K562 (cell line): ENCODE data around the gene ELF1. TPM values are rescaled to one million over a fixed set of nuclear protein-coding genes. Genes with fewer than 3 reads are reported as not detected.

ENCODE experiments used
- BRF2 ChIP-seq: IDR thresholded peaks from 3 replicates; pipeline ENCODE4 v1.6.1; 2011; ENCODE audit warnings: borderline replicate concordance, mild to moderate bottlenecking; ENCODE audit not compliant: insufficient read length, insufficient read depth
- CHD4 ChIP-seq: fragments of 200-600 bp; sonication (generic); IDR thresholded peaks from 3 replicates; pipeline ENCODE4 v1.6.1; 2012; ENCODE audit warnings: low read depth, mild to moderate bottlenecking, mixed read lengths, low read length, inconsistent platforms; ENCODE audit not compliant: insufficient read depth, insufficient replicate concordance, poor library complexity, severe bottlenecking
- DACH1 ChIP-seq: fragments of 450-650 bp; IDR thresholded peaks from 2 replicates; pipeline ENCODE4 v1.6.1; 2018; ENCODE audit not compliant: partially characterized antibody
- EP400 ChIP-seq: fragments of 450-650 bp; IDR thresholded peaks from 2 replicates; pipeline ENCODE4 v1.6.1; 2017; ENCODE audit warnings: antibody characterized with exemption, mild to moderate bottlenecking, moderate library complexity
- ESRRB ChIP-seq: fragments of 250-450 bp; sonication (Bioruptor Pico); IDR thresholded peaks from 2 replicates; pipeline ENCODE4 v1.5.0; 2020; ENCODE audit warnings: mild to moderate bottlenecking, moderate library complexity, borderline replicate concordance
- GTF2F1 ChIP-seq: IDR thresholded peaks from 2 replicates; pipeline ENCODE4 v1.6.1; 2011; ENCODE audit warnings: low read depth, low read length, improper control_type of control experiment
- HDAC2 ChIP-seq: fragments of 450-650 bp; IDR thresholded peaks from 2 replicates; pipeline ENCODE4 v1.6.1; 2016; ENCODE audit warnings: mild to moderate bottlenecking
- KDM4B ChIP-seq, 2 experiments: fragments of 450-650 bp in 1 of 2; sonication (generic) in 1 of 2; IDR thresholded peaks; 2 replicates each; pipeline ENCODE4 v1.6.1; 2016 to 2017; ENCODE audit warnings: borderline replicate concordance in 2 of 2, antibody characterized with exemption in 1 of 2, low read depth in 1 of 2, mild to moderate bottlenecking in 1 of 2
- L3MBTL2 ChIP-seq: fragments of 450-650 bp; IDR thresholded peaks from 2 replicates; pipeline ENCODE4 v1.6.1; 2016; ENCODE audit warnings: mild to moderate bottlenecking, moderate library complexity
- NFATC3 ChIP-seq: fragments of 450-650 bp; IDR thresholded peaks from 2 replicates; pipeline ENCODE4 v1.6.1; 2017; ENCODE audit warnings: mild to moderate bottlenecking
- POLR2H ChIP-seq: IDR thresholded peaks from 2 replicates; pipeline ENCODE4 v1.6.1; 2016; ENCODE audit warnings: missing genetic modification characterization, low read depth, mild to moderate bottlenecking, control low read depth, missing compliant biosample characterization, moderate library complexity
- POU5F1 ChIP-seq: fragments of 150-350 bp; IDR thresholded peaks from 2 replicates; pipeline ENCODE4 v1.6.1; 2014; ENCODE audit warnings: borderline replicate concordance, low read length, low read depth, mild to moderate bottlenecking; ENCODE audit not compliant: partially characterized antibody
- SNIP1 ChIP-seq: fragments of 450-650 bp; IDR thresholded peaks from 2 replicates; pipeline ENCODE4 v1.7.1; 2017; ENCODE audit warnings: low read depth, mild to moderate bottlenecking
- SP2 ChIP-seq: IDR thresholded peaks from 2 replicates; pipeline ENCODE4 v1.6.1; 2011; ENCODE audit warnings: mild to moderate bottlenecking, low read depth, low read length, moderate library complexity; ENCODE audit not compliant: poor library complexity, severe bottlenecking; ENCODE audit errors: extremely low read depth
- ZFPM2 ChIP-seq: fragments of 250-450 bp; sonication (Bioruptor Pico); IDR thresholded peaks from 2 replicates; pipeline ENCODE4 v1.5.1; 2022; ENCODE audit warnings: mild to moderate bottlenecking
- ZKSCAN3 ChIP-seq: fragments of 250-450 bp; sonication (Bioruptor Pico); IDR thresholded peaks from 2 replicates; pipeline ENCODE4 v1.4.0; 2020
- ZNF274 ChIP-seq: IDR thresholded peaks from 2 replicates; pipeline ENCODE4 v1.6.1; 2011; ENCODE audit warnings: low read depth, mild to moderate bottlenecking, low read length, moderate library complexity, borderline replicate concordance
- ZNF311 ChIP-seq: fragments of 250-450 bp; sonication (Bioruptor Pico); IDR thresholded peaks from 2 replicates; pipeline ENCODE4 v1.4.0; 2020; ENCODE audit warnings: mild to moderate bottlenecking, moderate library complexity
- ZNF316 ChIP-seq: fragments of 450-650 bp; IDR thresholded peaks from 2 replicates; pipeline ENCODE4 v1.6.1; 2016
- ZNF347 ChIP-seq: fragments of 450-650 bp; formaldehyde crosslinking; IDR thresholded peaks from 2 replicates; pipeline ENCODE4 v1.4.0; 2020; ENCODE audit warnings: low read depth, mild to moderate bottlenecking, moderate library complexity
- polyA plus RNA-seq, 8 experiments: library from polyadenylated mRNA; depleted of rRNA in 4 of 8; stranded (reverse) in 5 of 8; unstranded in 3 of 8; fragments of >200 nt; fragmentation: Nextera tagmentation in 2 of 8; fragmentation: Illumina TruSeq in 1 of 8; extraction: Ambion mirVana in 2 of 8; extraction: Trizol in 1 of 8; gene quantifications; 2 replicates each; pipeline versions ENCODE4 v1.2.1 to v1.2.3, GENCODE V29; 2011 to 2014; ENCODE audit warnings: inconsistent platforms in 1 of 8, missing spikeins in 1 of 8
- total RNA-seq, 7 experiments: library from RNA; depleted of rRNA in 6 of 7; stranded (reverse); fragments of >200 nt in 6 of 7; fragmentation: Illumina TruSeq in 2 of 7; extraction: Trizol in 2 of 7; gene quantifications; 2 replicates each; pipeline versions ENCODE4 v1.2.1 to v1.2.3, GENCODE V29; 2011 to 2021; ENCODE audit warnings: low replicate concordance in 1 of 7
- TF ChIP-seq, protein P1 (sequence below), 2 experiments: fragments of 450-650 bp; IDR thresholded peaks; 2 replicates each; pipeline ENCODE4 v1.6.1; 2016
- TF ChIP-seq, protein P2 (sequence below): fragments of 450-650 bp; IDR thresholded peaks from 2 replicates; pipeline ENCODE4 v1.6.1; 2016; ENCODE audit warnings: antibody characterized with exemption
- TF ChIP-seq, protein P3 (sequence below): fragments of 250-450 bp; sonication (Bioruptor Pico); IDR thresholded peaks from 2 replicates; pipeline ENCODE4 v1.5.0; 2021; ENCODE audit warnings: mild to moderate bottlenecking, borderline replicate concordance

Gene ELF1
- total and polyA plus RNA-seq, 9 of the 15 experiments (the other 6 are each of a cell fraction or from before 2014, with no cell fraction given), result 24.7 to 54.4 (median 33.4) TPM

- TF ChIP-seq ESRRB (no peak), KDM4B (IDR thresholded peaks at IDR 0.05; ENCODE audit: borderline replicate concordance in 2 of 2, low read depth in 1 of 2) (no peak), CHD4 (no peak), POLR2H (no peak), POU5F1 (no peak), ZNF274 (no peak), L3MBTL2 (peak; percentile 93), SP2 (no peak), ZNF347 (no peak), ZFPM2 (no peak), EP400 (peak; percentile 66), NFATC3 (no peak), ZKSCAN3 (no peak), DACH1 (no peak), GTF2F1 (no peak), BRF2 (no peak), ZNF316 (peak; percentile 23; the same call in 1 of the 2 replicates), SNIP1 (0 out of 2 replicates have a peak, but pooled peaks have one; percentile 44), ZNF311 (CRISPR knock-in tag) (no peak), HDAC2 (no peak)
- TF ChIP-seq, protein P1, sequence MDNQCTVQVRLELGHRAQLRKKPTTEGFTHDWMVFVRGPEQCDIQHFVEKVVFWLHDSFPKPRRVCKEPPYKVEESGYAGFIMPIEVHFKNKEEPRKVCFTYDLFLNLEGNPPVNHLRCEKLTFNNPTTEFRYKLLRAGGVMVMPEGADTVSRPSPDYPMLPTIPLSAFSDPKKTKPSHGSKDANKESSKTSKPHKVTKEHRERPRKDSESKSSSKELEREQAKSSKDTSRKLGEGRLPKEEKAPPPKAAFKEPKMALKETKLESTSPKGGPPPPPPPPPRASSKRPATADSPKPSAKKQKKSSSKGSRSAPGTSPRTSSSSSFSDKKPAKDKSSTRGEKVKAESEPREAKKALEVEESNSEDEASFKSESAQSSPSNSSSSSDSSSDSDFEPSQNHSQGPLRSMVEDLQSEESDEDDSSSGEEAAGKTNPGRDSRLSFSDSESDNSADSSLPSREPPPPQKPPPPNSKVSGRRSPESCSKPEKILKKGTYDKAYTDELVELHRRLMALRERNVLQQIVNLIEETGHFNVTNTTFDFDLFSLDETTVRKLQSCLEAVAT (IDR thresholded peaks at IDR 0.05), result no peak
- TF ChIP-seq, protein P2, sequence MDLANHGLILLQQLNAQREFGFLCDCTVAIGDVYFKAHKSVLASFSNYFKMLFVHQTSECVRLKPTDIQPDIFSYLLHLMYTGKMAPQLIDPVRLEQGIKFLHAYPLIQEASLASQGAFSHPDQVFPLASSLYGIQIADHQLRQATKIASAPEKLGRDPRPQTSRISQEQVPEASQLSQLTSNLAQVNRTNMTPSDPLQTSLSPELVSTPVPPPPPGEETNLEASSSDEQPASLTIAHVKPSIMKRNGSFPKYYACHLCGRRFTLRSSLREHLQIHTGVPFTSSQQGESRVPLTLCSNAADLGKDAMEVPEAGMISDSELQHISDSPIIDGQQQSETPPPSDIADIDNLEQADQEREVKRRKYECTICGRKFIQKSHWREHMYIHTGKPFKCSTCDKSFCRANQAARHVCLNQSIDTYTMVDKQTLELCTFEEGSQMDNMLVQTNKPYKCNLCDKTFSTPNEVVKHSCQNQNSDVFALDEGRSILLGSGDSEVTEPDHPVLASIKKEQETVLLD, result no peak
- TF ChIP-seq, protein P3, sequence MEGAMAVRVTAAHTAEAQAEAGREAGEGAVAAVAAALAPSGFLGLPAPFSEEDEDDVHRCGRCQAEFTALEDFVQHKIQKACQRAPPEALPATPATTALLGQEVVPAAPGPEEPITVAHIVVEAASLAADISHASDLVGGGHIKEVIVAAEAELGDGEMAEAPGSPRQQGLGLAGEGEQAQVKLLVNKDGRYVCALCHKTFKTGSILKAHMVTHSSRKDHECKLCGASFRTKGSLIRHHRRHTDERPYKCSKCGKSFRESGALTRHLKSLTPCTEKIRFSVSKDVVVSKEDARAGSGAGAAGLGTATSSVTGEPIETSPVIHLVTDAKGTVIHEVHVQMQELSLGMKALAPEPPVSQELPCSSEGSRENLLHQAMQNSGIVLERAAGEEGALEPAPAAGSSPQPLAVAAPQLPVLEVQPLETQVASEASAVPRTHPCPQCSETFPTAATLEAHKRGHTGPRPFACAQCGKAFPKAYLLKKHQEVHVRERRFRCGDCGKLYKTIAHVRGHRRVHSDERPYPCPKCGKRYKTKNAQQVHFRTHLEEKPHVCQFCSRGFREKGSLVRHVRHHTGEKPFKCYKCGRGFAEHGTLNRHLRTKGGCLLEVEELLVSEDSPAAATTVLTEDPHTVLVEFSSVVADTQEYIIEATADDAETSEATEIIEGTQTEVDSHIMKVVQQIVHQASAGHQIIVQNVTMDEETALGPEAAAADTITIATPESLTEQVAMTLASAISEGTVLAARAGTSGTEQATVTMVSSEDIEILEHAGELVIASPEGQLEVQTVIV (CRISPR knock-in tag), result no peak
Observed at GRCh38 chr13:41060082-41060723, 41.1 kb upstream of the ELF1 start (continued).
